Suprapubic skin (tissue), 4 donors: ENCODE results near the gene ERBB4. TPM values are rescaled to one million over a fixed set of nuclear protein-coding genes. Genes with fewer than 3 reads are reported as not detected.

Experiments
- DNase-seq, 2 donors: peaks; one replicate each; pipeline ENCODE4 v3.0.0-alpha.2; 2019; ENCODE audit warnings: low spot score in 2 of 2
- H3K27ac ChIP-seq: fragments of 200-600 bp; sonication (generic); one replicate; pipeline ENCODE4 v1.5.1; 2019
- H3K27me3 ChIP-seq: fragments of 200-600 bp; sonication (generic); one replicate; pipeline ENCODE4 v1.5.1; 2019
- H3K36me3 ChIP-seq: fragments of 200-600 bp; sonication (generic); one replicate; pipeline ENCODE4 v1.5.1; 2019
- H3K4me1 ChIP-seq: fragments of 200-600 bp; sonication (generic); one replicate; pipeline ENCODE4 v1.5.1; 2019
- H3K4me3 ChIP-seq: fragments of 200-600 bp; sonication (generic); one replicate; pipeline ENCODE4 v1.5.1; 2019; ENCODE audit warnings: mild to moderate bottlenecking
- H3K9me3 ChIP-seq: fragments of 200-600 bp; sonication (generic); one replicate; pipeline ENCODE4 v1.5.1; 2019
- CTCF ChIP-seq, 2 donors: fragments of 200-600 bp in 1 of 2; fragments of 450-650 bp in 1 of 2; sonication (generic) in 1 of 2; IDR thresholded peaks; one replicate each; pipeline ENCODE4 v1.5.1; 2016 to 2019; ENCODE audit warnings: antibody characterized with exemption in 2 of 2, mild to moderate bottlenecking in 1 of 2, moderate library complexity in 1 of 2
- EP300 ChIP-seq: sonication (generic); formaldehyde crosslinking; IDR thresholded peaks from one replicate; pipeline ENCODE4 v1.6.1; 2017; ENCODE audit warnings: antibody characterized with exemption
- POLR2A ChIP-seq, 2 donors: fragments of 450-650 bp; IDR thresholded peaks; one replicate each; pipeline ENCODE4 v1.6.1; 2017; ENCODE audit warnings: antibody characterized with exemption in 2 of 2, mild to moderate bottlenecking in 2 of 2, moderate library complexity in 2 of 2
- POLR2AphosphoS5 ChIP-seq, 3 donors: sonication (generic); formaldehyde crosslinking; IDR thresholded peaks; one replicate each; pipeline ENCODE4 v1.6.1; 2017; ENCODE audit warnings: antibody characterized with exemption in 3 of 3
- WGBS: methylation state at CpG from one replicate; pipeline ENCODE4 v1.1.5; 2018; 5-methylcytosine and 5-hydroxymethylcytosine counted together
- total RNA-seq, 4 donors: library from RNA; depleted of rRNA; stranded (reverse); fragments of >200 nt; gene quantifications; one replicate each; pipeline ENCODE4 v1.1.0, GENCODE V29; 2016

Gene ERBB4
- total RNA-seq, 4 donors from 2014 or later: 0.95 to 6.4 (median 1.5) TPM

- WGBS: 81% methylated on average over 1 of the region's 1 CpG
- H3K4me1 ChIP-seq: no peaks in the 10 kb centered on the region
- DNase-seq: no peak
- no peaks in the 10 kb centered on the region for H3K27me3 ChIP-seq
- no peaks in the 10 kb centered on the region for H3K36me3 ChIP-seq
- no peak overlapping the region for H3K4me3 ChIP-seq
- H3K27ac ChIP-seq: no peak overlapping the region
- TF ChIP-seq CTCF (IDR thresholded peaks at IDR 0.05): no peak
- no peak for TF ChIP-seq POLR2A (IDR thresholded peaks at IDR 0.05)
- no peak for TF ChIP-seq POLR2AphosphoS5 (IDR thresholded peaks at IDR 0.05)
- TF ChIP-seq EP300: no peak
- no peaks in the 10 kb centered on the region for H3K9me3 ChIP-seq
Observed at GRCh38 chr2:212517693-212518092, 20.9 kb downstream of the ERBB4 start.

- WGBS: 90% methylated on average over 2 of the region's 2 CpGs
Observed at GRCh38 chr2:212505586-212505985, 33.0 kb downstream of the ERBB4 start.

GRCh38 chr2:212495046-212495445 lies 43.6 kb downstream of the ERBB4 start:
- no peak for DNase-seq
- Histone ChIP-seq H3K9me3 (no peaks in the 10 kb centered on the region), H3K36me3 (no peaks in the 10 kb centered on the region), H3K4me3 (no peak overlapping the region), H3K4me1 (no peaks in the 10 kb centered on the region), H3K27me3 (no peaks in the 10 kb centered on the region), H3K27ac (no peak overlapping the region)
- no peak for TF ChIP-seq POLR2AphosphoS5 (IDR thresholded peaks at IDR 0.05)
- no peak for TF ChIP-seq EP300
- TF ChIP-seq POLR2A (IDR thresholded peaks at IDR 0.05): no peak
- no peak for TF ChIP-seq CTCF (IDR thresholded peaks at IDR 0.05)
- 74% methylated on average over 1 of the region's 1 CpG for WGBS

More at GRCh38 chr2:212505586-212505985, 33.0 kb downstream of the ERBB4 start:
- Histone ChIP-seq H3K9me3 (no peaks in the 10 kb centered on the region), H3K4me3 (no peak overlapping the region), H3K36me3 (no peaks in the 10 kb centered on the region), H3K27me3 (no peaks in the 10 kb centered on the region), H3K27ac (no peak overlapping the region), H3K4me1 (no peaks in the 10 kb centered on the region)
- TF ChIP-seq POLR2A (IDR thresholded peaks at IDR 0.05) (no peak), POLR2AphosphoS5 (IDR thresholded peaks at IDR 0.05) (no peak), CTCF (IDR thresholded peaks at IDR 0.05) (no peak), EP300 (no peak)
- no peak for DNase-seq

GRCh38 chr2:212494418-212495020 lies 44.1 kb downstream of the ERBB4 start:
- no peak for DNase-seq
- no peaks in the 10 kb centered on the region for H3K36me3 ChIP-seq
- WGBS: 59% methylated on average over 1 of the region's 1 CpG
- H3K9me3 ChIP-seq: no peaks in the 10 kb centered on the region
- no peaks in the 10 kb centered on the region for H3K27me3 ChIP-seq
- TF ChIP-seq POLR2A (IDR thresholded peaks at IDR 0.05) (no peak), EP300 (no peak), POLR2AphosphoS5 (IDR thresholded peaks at IDR 0.05) (no peak), CTCF (IDR thresholded peaks at IDR 0.05) (no peak)
- H3K27ac ChIP-seq: no peak overlapping the region
- H3K4me1 ChIP-seq: no peaks in the 10 kb centered on the region
- H3K4me3 ChIP-seq: no peak overlapping the region

GRCh38 chr2:212489719-212490346 lies 48.8 kb downstream of the ERBB4 start:
- no peak overlapping the region for H3K27ac ChIP-seq
- H3K27me3 ChIP-seq: no peaks in the 10 kb centered on the region
- H3K36me3 ChIP-seq: no peaks in the 10 kb centered on the region
- DNase-seq: no peak
- no peak overlapping the region for H3K4me3 ChIP-seq
- 71% methylated on average over 3 of the region's 3 CpGs for WGBS
- no peaks in the 10 kb centered on the region for H3K9me3 ChIP-seq
- no peaks in the 10 kb centered on the region for H3K4me1 ChIP-seq
- no peak for TF ChIP-seq EP300
- TF ChIP-seq CTCF (IDR thresholded peaks at IDR 0.05): no peak
